ENCODE results near the gene HDAC4.

HDAC4 gene

GRCh38 chr2:239139101-239139500 lies 261.7 kb downstream of the HDAC4 start:
- DNase-seq (ENCODE audit: low spot score) = no peak

GRCh38 chr2:239138610-239139009 lies 262.2 kb downstream of the HDAC4 start:
- DNase-seq (ENCODE audit: low spot score) = no peak

DNA sequence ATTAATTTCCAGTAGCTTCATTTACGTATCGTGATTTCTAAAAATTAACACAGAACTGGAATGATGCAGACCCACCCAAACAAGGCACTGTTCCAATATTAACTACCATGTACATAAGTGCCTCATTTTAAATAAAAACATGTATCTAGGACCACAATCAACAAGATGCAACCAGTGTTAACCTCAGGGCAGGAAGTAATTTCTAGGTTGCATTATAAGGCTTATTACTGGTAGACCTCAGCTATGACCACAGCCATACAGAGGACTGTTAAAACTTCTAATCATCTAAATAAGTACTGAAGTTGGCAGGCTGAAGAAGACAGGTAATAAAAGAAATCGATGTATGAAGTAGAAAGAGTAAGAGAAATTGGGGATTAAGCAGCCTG lies 262.9 kb downstream of the HDAC4 start:
- DNase-seq (ENCODE audit: low spot score) = no peak

DNA sequence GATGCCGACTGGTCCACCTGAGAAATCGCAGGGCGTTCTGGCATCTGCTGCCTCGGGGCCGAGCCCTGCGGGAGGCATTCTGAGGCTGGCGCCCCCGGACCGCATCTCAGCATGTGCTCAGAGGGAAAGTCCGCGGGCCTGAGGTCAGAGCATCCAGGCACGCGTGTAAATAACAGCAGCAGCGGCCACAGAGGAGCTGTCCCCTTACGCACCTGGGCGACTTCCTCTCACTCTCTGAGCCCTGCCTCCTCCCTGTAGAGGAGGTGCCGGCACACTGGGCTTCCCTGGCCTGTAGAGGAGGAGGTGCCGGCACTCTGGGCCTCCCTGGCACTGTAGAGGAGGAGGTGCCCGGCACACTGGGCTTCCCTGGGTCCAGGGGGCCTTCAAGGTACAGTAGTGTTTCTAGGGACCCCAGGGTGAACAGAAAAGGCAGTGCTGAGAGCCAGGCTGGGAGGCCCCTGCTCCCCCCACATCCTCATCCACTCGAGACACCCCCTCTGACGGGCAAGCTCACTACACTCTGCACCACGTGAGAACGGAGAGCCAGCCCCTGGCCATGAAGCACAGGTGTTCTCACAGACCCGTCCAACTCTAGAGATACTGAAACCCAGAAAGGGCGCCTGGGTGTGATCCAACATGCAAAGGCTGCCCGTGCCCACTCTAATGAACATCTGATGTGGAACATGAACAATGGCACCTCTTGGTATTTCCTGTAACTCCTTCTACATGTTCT lies 263.5 kb downstream of the HDAC4 start:
- DNase-seq (ENCODE audit: low spot score) = no peak

DNA sequence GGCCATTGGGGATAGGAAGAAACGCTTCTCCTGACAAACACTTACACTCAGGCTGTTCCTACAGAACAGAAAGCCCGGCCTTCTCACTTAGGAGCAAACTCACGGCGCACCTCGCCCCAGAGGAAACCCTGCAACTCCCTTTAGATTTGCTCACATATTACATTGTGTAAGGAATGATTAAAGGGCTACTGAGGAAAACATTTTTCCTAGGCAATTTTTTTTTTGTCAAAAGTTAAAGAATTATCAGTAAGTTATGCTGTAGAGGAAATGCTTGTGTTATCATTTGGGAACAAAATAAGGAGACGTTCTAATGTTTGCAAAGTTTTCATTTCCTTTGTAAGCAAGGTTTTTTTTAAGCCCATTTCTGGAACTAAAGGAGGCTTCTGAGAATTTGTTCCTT lies 264.1 kb downstream of the HDAC4 start:
- no peak for DNase-seq (ENCODE audit: low spot score)

- DNase-seq (ENCODE audit: low spot score) = no peak
These were observed 264.6 kb downstream of the HDAC4 start for GRCh38 chr2:239136203-239136602.

- no peak for DNase-seq (ENCODE audit: low spot score)
These were observed 265.3 kb downstream of the HDAC4 start for GRCh38 chr2:239135531-239135930.

DNA sequence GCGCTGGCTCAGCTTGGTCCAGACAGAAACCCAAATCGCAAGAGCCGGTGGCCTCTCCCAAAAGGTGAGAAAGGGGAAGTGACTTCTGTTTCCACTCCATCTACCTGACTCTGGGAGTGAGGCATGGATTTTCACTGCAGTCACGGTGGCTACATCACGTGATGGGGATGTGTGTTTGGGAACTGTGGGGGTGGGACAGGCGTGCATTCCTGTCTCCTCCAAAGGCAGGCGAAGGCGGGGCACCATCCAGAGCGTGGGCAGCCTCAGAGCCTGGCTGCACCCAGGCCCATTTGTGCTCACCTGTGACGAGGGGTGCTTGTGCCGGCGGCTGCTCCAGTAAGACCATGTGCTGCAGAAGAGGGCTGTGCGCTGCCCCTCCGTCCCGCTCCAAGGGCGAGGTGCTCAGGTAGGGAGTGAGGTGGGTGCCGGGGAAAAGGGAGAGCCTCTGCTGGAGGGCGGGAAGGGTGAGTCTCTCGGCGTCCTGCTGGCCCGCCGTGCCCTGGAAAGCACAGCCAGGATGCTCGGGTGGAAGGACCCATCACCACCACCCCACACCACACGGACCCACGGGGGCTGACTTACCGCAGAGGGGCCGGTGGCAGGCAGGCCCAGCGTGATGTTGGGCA lies 266.8 kb downstream of the HDAC4 start:
- no peak for DNase-seq (ENCODE audit: low spot score)

DNA sequence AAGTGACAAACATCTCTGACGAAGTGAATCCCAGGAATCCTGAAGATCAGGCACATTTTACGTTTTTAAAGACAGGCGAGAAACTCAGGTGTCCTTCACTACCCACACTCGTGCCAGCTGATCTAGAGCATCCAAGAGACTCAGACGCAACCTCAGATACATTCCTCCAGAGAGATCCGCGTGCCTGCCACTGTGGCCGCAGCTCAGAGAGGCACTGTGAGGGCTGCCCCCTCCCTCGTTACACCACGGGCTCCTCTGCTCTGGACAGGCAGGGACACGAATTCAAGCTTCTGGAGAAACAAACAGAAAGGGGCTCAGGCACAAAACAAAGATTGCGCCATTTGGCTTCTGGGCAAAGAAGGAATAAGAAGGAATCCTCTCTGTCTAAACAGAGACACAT lies 268.0 kb downstream of the HDAC4 start:
- DNase-seq (ENCODE audit: low spot score) = no peak

DNA sequence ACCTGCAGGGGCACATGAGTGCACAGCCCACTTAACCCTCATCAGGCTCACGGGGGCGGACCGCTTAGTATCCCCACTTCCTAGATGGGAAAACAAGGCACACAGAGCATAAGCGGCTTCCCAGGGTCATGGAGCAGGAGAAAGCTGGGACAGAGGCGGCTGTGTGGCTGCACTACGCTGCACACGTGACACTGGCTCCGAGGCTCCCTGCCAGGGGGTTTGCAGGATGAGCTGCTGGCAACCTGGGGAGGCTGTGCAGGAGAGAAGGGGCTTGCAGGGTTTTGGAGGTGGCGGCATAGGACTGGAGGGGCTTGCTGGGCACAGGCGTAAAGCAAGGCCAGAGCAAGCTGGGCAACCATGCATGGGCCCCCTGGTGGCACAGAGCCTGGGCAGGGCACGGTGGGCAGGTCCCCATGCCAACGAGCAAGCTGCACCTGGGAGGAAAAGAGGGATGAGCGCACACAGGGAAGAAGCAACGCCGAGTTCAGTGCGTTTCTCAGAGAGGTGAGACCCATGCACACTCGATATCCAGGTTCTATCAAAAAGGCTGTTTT lies 268.6 kb downstream of the HDAC4 start:
- no peak for DNase-seq (ENCODE audit: low spot score)

GRCh38 chr2:239131521-239131920 lies 269.3 kb downstream of the HDAC4 start:
- no peak for DNase-seq (ENCODE audit: low spot score)

GRCh38 chr2:239130786-239131325 lies 270.0 kb downstream of the HDAC4 start:
- DNase-seq (ENCODE audit: low spot score) = no peak

GRCh38 chr2:239130041-239130440 lies 270.8 kb downstream of the HDAC4 start:
- DNase-seq (ENCODE audit: low spot score) = no peak

- DNase-seq (ENCODE audit: low spot score) = no peak
These were observed 271.5 kb downstream of the HDAC4 start for GRCh38 chr2:239129147-239129920.

GRCh38 chr2:239128706-239129105 lies 272.1 kb downstream of the HDAC4 start:
- DNase-seq (ENCODE audit: low spot score) = no peak

DNA sequence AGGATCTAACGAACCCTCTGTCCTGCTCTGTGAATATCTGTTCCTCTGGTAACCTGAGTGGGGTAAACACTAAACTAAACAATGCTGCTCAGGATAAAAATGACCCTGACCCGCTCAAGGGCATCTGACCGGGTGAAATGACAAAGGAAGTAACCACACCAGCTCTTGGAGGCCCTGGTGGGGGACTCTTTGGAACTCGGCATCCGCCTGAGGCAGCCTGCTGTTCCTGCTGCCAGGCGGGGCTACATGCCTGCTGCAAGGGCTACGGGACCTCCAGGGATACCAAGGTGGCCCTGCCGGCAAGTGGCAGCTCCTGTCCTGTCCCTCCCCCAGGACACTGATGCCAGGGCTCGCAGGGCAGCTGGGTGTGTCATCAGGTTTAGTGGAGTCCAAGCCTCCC lies 273.3 kb downstream of the HDAC4 start:
- no peak for DNase-seq (ENCODE audit: low spot score)

DNA sequence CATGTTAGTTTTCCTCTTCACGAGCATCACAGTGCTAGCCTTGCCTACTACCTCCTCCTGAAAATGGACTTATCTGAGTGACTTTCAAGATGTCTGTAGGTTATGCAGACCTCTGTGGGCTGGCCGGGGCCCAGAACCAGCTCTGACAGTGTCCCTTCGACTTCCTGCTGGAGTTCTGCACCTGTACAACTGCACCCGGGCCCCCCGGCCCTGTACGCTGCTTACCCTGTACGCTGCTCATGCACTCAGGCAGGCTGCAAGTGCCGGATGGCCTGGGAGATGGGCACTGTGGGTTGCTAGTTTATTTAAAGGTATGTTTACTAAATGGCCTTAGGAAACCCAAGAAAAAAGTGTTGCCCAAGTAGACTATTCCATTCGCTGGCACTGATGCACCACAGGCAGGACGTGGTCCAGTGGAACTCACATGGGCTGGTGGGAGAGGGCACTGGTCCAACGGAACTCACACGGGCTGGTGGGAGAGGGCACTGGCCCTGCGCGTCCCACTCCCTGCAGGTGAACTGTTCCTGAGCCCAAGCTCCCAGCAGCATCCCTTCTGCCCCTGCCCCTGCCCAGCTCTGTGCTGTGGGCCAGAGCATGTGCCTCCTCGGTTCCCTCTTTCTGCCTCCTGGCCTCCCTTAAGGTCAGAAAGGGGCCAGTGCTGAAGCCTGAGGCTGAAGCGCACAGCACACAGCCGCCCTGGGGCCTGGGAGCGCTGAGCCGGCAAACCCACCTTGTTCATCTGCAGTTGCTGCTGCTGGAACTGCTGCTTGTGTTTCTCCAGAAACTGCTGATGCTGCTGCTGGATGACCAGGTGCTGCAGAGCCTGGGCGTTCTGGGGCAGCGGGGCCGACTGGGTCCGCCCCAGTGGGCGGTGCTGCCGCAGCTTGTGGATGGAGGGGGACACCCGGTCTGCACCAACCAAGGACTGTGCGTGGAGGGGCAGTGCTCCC lies 274.8 kb downstream of the HDAC4 start:
- no peak for DNase-seq (ENCODE audit: low spot score)

- DNase-seq (ENCODE audit: low spot score) = no peak
These were observed 276.5 kb downstream of the HDAC4 start for GRCh38 chr2:239124152-239124899.

- DNase-seq (ENCODE audit: low spot score) = no peak
These were observed 278.3 kb downstream of the HDAC4 start for GRCh38 chr2:239122421-239123110.

GRCh38 chr2:239121600-239122012 lies 279.2 kb downstream of the HDAC4 start:
- no peak for DNase-seq (ENCODE audit: low spot score)
